Right atrium auricular region (tissue), 2 donors: ENCODE results near the gene RTKN2. TPM values are rescaled to one million over a fixed set of nuclear protein-coding genes. Genes with fewer than 3 reads are reported as not detected.

Experiments
- DNase-seq: peaks from one replicate; pipeline ENCODE4 v3.0.0-alpha.2; 2019; ENCODE audit warnings: low spot score
- H3K27ac ChIP-seq, 2 donors: fragments of 200-600 bp; sonication (generic); 1 replicate in 1 of 2; 2 replicates in 1 of 2; pipeline ENCODE4 v1.5.1; 2016 to 2019
- H3K27me3 ChIP-seq, 2 donors: fragments of 200-600 bp; sonication (generic); one replicate each; pipeline versions ENCODE4 v1.5.1 to v1.6.0; 2017 to 2019
- H3K36me3 ChIP-seq: fragments of 200-600 bp; sonication (generic); one replicate; pipeline ENCODE4 v1.5.1; 2016
- H3K4me1 ChIP-seq, 2 donors: fragments of 200-600 bp; sonication (generic); one replicate each; pipeline versions ENCODE4 v1.5.1 to v1.6.0; 2017 to 2019
- H3K4me3 ChIP-seq, 2 donors: fragments of 200-600 bp; sonication (generic); 1 replicate in 1 of 2; 2 replicates in 1 of 2; pipeline ENCODE4 v1.5.1; 2017 to 2019; ENCODE audit warnings: mild to moderate bottlenecking in 1 of 2, moderate library complexity in 1 of 2
- H3K9me3 ChIP-seq, 2 donors: fragments of 200-600 bp; sonication (generic); one replicate each; pipeline ENCODE4 v1.5.1; 2019
- CTCF ChIP-seq, 2 donors: fragments of 200-600 bp; sonication (generic); IDR thresholded peaks; one replicate each; pipeline ENCODE4 v1.5.1; 2019; ENCODE audit warnings: antibody characterized with exemption in 2 of 2
- total RNA-seq, 2 donors: library from RNA; depleted of rRNA; stranded (reverse); fragments of >200 nt; gene quantifications; one replicate each; pipeline ENCODE4 v1.1.0, GENCODE V29; 2016

Gene RTKN2
- total RNA-seq, 2 donors from 2014 or later = 0.08 to 0.15 TPM

GRCh38 chr10:62148155-62148554 is 120.5 kb downstream of the RTKN2 start:
- H3K27me3 ChIP-seq = no peaks in the 10 kb centered on the region
- no peak for DNase-seq
- no peaks in the 10 kb centered on the region for H3K4me1 ChIP-seq
- no peak for TF ChIP-seq CTCF (IDR thresholded peaks at IDR 0.05)
- H3K36me3 ChIP-seq = no peaks in the 10 kb centered on the region
- peaks cover 0 to 5% of the 10 kb centered on the region in 2 donors for H3K9me3 ChIP-seq
- H3K27ac ChIP-seq = no peak overlapping the region
- H3K4me3 ChIP-seq = no peak overlapping the region

GRCh38 chr10:62147425-62147824 is 121.2 kb downstream of the RTKN2 start:
- no peaks in the 10 kb centered on the region for H3K27me3 ChIP-seq
- no peak for TF ChIP-seq CTCF (IDR thresholded peaks at IDR 0.05)
- H3K4me1 ChIP-seq = no peaks in the 10 kb centered on the region
- H3K27ac ChIP-seq = no peak overlapping the region
- H3K36me3 ChIP-seq = no peaks in the 10 kb centered on the region
- no peak overlapping the region for H3K4me3 ChIP-seq
- peaks cover 0 to 9% of the 10 kb centered on the region in 2 donors for H3K9me3 ChIP-seq
- DNase-seq = no peak

- no peak for TF ChIP-seq CTCF (IDR thresholded peaks at IDR 0.05)
- Histone ChIP-seq H3K4me1 (no peaks in the 10 kb centered on the region), H3K9me3 (no peaks in the 10 kb centered on the region), H3K4me3 (no peak overlapping the region), H3K27me3 (no peaks in the 10 kb centered on the region), H3K36me3 (no peaks in the 10 kb centered on the region), H3K27ac (no peak overlapping the region)
- no peak for DNase-seq
These were observed 131.7 kb downstream of the RTKN2 start for GRCh38 chr10:62136931-62137330.

GRCh38 chr10:62133618-62134017 is 135.0 kb downstream of the RTKN2 start:
- Histone ChIP-seq H3K27ac (no peak overlapping the region), H3K36me3 (no peaks in the 10 kb centered on the region), H3K9me3 (peaks cover 0 to 11% of the 10 kb centered on the region in 2 donors), H3K27me3 (no peaks in the 10 kb centered on the region), H3K4me3 (no peak overlapping the region), H3K4me1 (no peaks in the 10 kb centered on the region)
- TF ChIP-seq CTCF (IDR thresholded peaks at IDR 0.05) = no peak
- DNase-seq = no peak

Other genes starting within 250 kb of the RTKN2 start
- gene ZNF365, start 105.5 kb upstream of the RTKN2 start, total RNA-seq = 1 to 10 TPM; 1.1 to 3.6 TPM